ENCODE results near the gene TDP1. TPM values are rescaled to one million over a fixed set of nuclear protein-coding genes. Genes with fewer than 3 reads are reported as not detected.
A peak's percentile ranks its signal among the peaks of the same experiment; 100 is the strongest.

Gene TDP1
- total and polyA plus RNA-seq, 2 experiments from 2014 or later, result 12.1 to 19.4 TPM

DNA sequence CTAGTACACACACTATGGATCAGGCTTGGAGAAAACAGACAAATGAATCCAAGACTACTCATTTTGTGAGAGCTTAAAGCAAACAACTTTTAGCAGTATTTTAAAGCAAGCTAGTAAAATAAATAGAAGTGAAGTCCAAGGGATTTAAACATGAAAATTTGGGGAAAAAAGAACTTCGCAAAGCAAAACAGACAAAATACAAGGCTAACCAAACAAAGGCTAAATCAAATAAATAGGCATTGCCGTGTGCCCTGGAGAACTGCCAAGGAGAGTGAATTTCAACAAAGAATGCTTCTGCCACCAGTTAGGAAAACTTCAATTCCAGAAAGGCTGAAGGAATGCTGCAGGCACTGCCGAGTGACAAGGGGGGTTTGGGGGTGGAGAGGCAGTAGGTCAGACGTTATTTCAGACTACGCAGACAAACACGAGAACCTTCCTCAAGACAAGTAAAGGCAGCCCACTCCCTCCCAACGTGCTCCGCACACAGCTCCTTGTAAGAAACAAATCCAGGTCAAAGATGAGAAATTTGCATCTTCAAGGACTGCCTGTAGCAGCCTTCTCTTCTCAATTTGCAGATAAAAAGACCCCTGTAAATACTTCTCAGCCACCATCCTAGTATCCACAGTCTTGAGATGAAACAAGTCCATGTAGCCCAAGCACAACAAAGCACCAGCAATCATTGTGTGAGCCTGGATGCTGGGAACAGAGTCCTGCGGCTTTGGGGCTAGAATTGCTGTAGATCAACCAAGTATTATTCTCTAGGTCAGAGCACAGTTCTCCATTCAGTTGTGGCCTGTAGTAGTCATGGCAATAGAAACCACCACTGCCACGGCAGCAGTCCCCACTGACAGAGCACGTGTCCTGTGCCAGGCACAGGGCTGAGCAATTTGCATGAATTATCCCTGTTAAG, 44.5 kb upstream of the TDP1 start:
- peak; percentile 58 for DNase-seq (ENCODE audit: low spot score)
- TF ChIP-seq, protein P1, sequence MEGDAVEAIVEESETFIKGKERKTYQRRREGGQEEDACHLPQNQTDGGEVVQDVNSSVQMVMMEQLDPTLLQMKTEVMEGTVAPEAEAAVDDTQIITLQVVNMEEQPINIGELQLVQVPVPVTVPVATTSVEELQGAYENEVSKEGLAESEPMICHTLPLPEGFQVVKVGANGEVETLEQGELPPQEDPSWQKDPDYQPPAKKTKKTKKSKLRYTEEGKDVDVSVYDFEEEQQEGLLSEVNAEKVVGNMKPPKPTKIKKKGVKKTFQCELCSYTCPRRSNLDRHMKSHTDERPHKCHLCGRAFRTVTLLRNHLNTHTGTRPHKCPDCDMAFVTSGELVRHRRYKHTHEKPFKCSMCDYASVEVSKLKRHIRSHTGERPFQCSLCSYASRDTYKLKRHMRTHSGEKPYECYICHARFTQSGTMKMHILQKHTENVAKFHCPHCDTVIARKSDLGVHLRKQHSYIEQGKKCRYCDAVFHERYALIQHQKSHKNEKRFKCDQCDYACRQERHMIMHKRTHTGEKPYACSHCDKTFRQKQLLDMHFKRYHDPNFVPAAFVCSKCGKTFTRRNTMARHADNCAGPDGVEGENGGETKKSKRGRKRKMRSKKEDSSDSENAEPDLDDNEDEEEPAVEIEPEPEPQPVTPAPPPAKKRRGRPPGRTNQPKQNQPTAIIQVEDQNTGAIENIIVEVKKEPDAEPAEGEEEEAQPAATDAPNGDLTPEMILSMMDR (IDR thresholded peaks at IDR 0.05; ENCODE audit: poor library complexity), result no peak
- TF ChIP-seq EZH2 (IDR thresholded peaks at IDR 0.05; ENCODE audit: borderline replicate concordance) (no peak), EZH2phosphoT487 (IDR thresholded peaks at IDR 0.05; ENCODE audit: low read depth, severe bottlenecking, unreplicated experiment) (no peak)
- Histone ChIP-seq H3K79me2 (no peaks in the 10 kb centered on the region), H3K27ac (peak overlapping the region; percentile 87), H3K36me3 (replicated peaks; ENCODE audit: insufficient read depth, low read depth) (no peaks in the 10 kb centered on the region), H3K9me3 (ENCODE audit: low read depth) (no peaks in the 10 kb centered on the region), H4K20me1 (ENCODE audit: insufficient read depth, poor library complexity, severe bottlenecking) (no peaks in the 10 kb centered on the region), H3K9me2 (replicated peaks; ENCODE audit: insufficient read depth) (no peaks in the 10 kb centered on the region), H3K4me2 (peak overlapping the region; percentile 66), H3K4me3 (peak overlapping the region; percentile 5), H3K27me3 (no peaks in the 10 kb centered on the region), H3K4me1 (ENCODE audit: insufficient read depth) (peaks cover 25% of the 10 kb centered on the region), H2AFZ (peak overlapping the region; percentile 4)
- 26% methylated on average over 11 of the region's 11 CpGs for WGBS (ENCODE audit: low lambda C conversion rate, missing lambda C conversion rate)

DNA sequence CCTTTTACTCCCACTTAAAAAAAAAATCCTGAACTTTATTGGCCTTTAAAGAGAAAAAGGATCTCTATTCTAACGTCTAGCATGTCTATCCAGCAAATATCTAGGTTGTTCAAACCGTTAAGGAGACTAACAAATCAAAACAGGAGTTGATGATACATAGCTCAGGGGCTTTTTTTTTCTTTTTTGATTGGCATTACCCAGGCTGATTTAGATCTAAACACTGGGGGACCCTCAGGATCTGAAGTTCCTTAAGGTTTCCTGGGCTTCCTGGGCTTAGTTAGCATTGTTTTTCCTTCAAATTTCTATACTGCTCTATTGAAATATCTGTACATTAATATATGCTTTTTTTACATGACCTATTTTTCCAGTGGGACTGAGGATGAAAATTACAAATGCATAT, 43.5 kb upstream of the TDP1 start:
- Histone ChIP-seq H3K4me3 (no peak overlapping the region), H3K9me2 (replicated peaks; ENCODE audit: insufficient read depth) (no peaks in the 10 kb centered on the region), H4K20me1 (ENCODE audit: insufficient read depth, poor library complexity, severe bottlenecking) (no peaks in the 10 kb centered on the region), H3K27me3 (no peaks in the 10 kb centered on the region), H3K79me2 (no peaks in the 10 kb centered on the region), H3K9me3 (ENCODE audit: low read depth) (no peaks in the 10 kb centered on the region), H3K4me2 (peak overlapping the region; percentile 66), H3K27ac (peak overlapping the region; percentile 87), H3K36me3 (replicated peaks; ENCODE audit: insufficient read depth, low read depth) (no peaks in the 10 kb centered on the region), H2AFZ (no peak overlapping the region), H3K4me1 (ENCODE audit: insufficient read depth) (peaks cover 25% of the 10 kb centered on the region)
- TF ChIP-seq, protein P1 (IDR thresholded peaks at IDR 0.05; ENCODE audit: poor library complexity), result no peak
- TF ChIP-seq EZH2phosphoT487 (IDR thresholded peaks at IDR 0.05; ENCODE audit: low read depth, severe bottlenecking, unreplicated experiment) (no peak), EZH2 (IDR thresholded peaks at IDR 0.05; ENCODE audit: borderline replicate concordance) (no peak)
- 49% methylated on average over 2 of the region's 2 CpGs for WGBS (ENCODE audit: low lambda C conversion rate, missing lambda C conversion rate)
- DNase-seq (ENCODE audit: low spot score), result no peak

DNA sequence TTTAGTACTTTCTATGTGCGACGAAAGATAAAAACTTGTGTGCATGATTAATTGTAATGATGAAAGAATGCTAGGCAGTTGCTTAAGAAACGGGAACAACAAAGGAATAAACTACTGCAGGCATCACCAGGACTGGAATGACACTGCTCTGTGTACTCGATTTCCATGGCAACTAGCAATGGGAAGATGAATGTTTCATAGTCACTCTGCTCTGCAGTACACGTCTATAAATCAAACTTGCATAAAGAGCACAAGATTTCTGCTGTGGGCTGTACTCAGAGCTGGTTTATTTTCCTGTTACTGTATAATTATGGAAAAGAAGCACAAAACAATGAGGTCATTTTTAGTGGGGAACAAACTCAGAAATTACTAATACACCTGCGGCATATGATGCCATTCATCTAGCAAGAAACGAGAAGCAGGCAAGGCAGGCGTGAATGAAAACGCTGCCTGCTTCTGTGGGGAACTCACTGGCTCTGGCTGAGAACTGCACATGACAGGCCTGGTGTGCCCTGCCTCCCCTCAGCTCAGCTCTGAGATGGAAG, 43.0 kb upstream of the TDP1 start:
- 49% methylated on average over 9 of the region's 9 CpGs for WGBS (ENCODE audit: low lambda C conversion rate, missing lambda C conversion rate)
- Histone ChIP-seq H3K36me3 (replicated peaks; ENCODE audit: insufficient read depth, low read depth) (no peaks in the 10 kb centered on the region), H3K4me1 (ENCODE audit: insufficient read depth) (peaks cover 25% of the 10 kb centered on the region), H3K9me3 (ENCODE audit: low read depth) (no peaks in the 10 kb centered on the region), H4K20me1 (ENCODE audit: insufficient read depth, poor library complexity, severe bottlenecking) (no peaks in the 10 kb centered on the region), H2AFZ (no peak overlapping the region), H3K9me2 (replicated peaks; ENCODE audit: insufficient read depth) (no peaks in the 10 kb centered on the region), H3K4me3 (no peak overlapping the region), H3K27ac (peak overlapping the region; percentile 87), H3K4me2 (no peak overlapping the region), H3K79me2 (no peaks in the 10 kb centered on the region), H3K27me3 (no peaks in the 10 kb centered on the region)
- peak; percentile 84 for DNase-seq (ENCODE audit: low spot score)
- TF ChIP-seq EZH2phosphoT487 (IDR thresholded peaks at IDR 0.05; ENCODE audit: low read depth, severe bottlenecking, unreplicated experiment) (no peak), EZH2 (IDR thresholded peaks at IDR 0.05; ENCODE audit: borderline replicate concordance) (no peak)
- TF ChIP-seq, protein P1 (IDR thresholded peaks at IDR 0.05; ENCODE audit: poor library complexity), result no peak
